ENCODE results near the gene SLIT1.

Gene SLIT1

GRCh38 chr10:97127509-97127908 is 58.2 kb downstream of the SLIT1 start:
- TF ChIP-seq POLR2AphosphoS5 (IDR thresholded peaks at IDR 0.05; ENCODE audit: low read depth, low read length) (no peak), TAF1 (IDR thresholded peaks at IDR 0.05; ENCODE audit: borderline replicate concordance, insufficient read depth, low read length) (no peak)
- TF ChIP-seq, protein P1, sequence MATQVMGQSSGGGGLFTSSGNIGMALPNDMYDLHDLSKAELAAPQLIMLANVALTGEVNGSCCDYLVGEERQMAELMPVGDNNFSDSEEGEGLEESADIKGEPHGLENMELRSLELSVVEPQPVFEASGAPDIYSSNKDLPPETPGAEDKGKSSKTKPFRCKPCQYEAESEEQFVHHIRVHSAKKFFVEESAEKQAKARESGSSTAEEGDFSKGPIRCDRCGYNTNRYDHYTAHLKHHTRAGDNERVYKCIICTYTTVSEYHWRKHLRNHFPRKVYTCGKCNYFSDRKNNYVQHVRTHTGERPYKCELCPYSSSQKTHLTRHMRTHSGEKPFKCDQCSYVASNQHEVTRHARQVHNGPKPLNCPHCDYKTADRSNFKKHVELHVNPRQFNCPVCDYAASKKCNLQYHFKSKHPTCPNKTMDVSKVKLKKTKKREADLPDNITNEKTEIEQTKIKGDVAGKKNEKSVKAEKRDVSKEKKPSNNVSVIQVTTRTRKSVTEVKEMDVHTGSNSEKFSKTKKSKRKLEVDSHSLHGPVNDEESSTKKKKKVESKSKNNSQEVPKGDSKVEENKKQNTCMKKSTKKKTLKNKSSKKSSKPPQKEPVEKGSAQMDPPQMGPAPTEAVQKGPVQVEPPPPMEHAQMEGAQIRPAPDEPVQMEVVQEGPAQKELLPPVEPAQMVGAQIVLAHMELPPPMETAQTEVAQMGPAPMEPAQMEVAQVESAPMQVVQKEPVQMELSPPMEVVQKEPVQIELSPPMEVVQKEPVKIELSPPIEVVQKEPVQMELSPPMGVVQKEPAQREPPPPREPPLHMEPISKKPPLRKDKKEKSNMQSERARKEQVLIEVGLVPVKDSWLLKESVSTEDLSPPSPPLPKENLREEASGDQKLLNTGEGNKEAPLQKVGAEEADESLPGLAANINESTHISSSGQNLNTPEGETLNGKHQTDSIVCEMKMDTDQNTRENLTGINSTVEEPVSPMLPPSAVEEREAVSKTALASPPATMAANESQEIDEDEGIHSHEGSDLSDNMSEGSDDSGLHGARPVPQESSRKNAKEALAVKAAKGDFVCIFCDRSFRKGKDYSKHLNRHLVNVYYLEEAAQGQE (IDR thresholded peaks at IDR 0.05; ENCODE audit: insufficient read depth in 1 of 2, low read depth in 2 of 2, low read length in 2 of 2) = no peak

GRCh38 chr10:97124211-97124610 is 61.5 kb downstream of the SLIT1 start:
- TF ChIP-seq SIN3A (IDR thresholded peaks at IDR 0.05; ENCODE audit: borderline replicate concordance, insufficient read depth, low read length) = no peak
- TF ChIP-seq FOXP2 (optimal IDR thresholded peaks at IDR 0.05; ENCODE audit: borderline replicate concordance, extremely low read depth, extremely low read length, insufficient read depth) = no peak
- TF ChIP-seq, protein P1 (IDR thresholded peaks at IDR 0.05; ENCODE audit: insufficient read depth in 1 of 2, low read depth in 2 of 2, low read length in 2 of 2) = no peak
- no peak for TF ChIP-seq POLR2AphosphoS5 (IDR thresholded peaks at IDR 0.05; ENCODE audit: low read depth, low read length)
- no peak for TF ChIP-seq TAF1 (IDR thresholded peaks at IDR 0.05; ENCODE audit: borderline replicate concordance, insufficient read depth, low read length)

DNA sequence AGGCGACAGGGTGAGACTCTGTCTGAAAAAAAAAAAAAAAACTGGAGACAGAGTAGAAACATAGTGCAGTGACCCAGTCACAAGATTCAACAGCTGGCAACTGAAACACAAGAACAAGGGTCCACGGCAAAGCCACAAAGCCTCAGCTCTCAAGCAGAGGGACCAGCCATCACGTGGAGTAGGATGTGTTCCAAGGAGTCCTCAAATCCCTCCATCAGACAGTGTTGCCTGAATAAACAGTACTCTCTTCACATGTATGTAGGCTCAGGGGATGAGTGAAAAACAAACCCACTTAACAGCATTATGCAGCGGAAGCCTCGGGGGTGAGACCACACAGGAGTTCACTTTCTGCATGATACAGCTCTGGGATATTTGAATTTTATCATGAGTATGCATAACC is 62.0 kb downstream of the SLIT1 start:
- TF ChIP-seq TAF1 (IDR thresholded peaks at IDR 0.05; ENCODE audit: borderline replicate concordance, insufficient read depth, low read length) = no peak
- no peak for TF ChIP-seq POLR2AphosphoS5 (IDR thresholded peaks at IDR 0.05; ENCODE audit: low read depth, low read length)
- no peak for TF ChIP-seq FOXP2 (optimal IDR thresholded peaks at IDR 0.05; ENCODE audit: borderline replicate concordance, extremely low read depth, extremely low read length, insufficient read depth)
- TF ChIP-seq, protein P1 (IDR thresholded peaks at IDR 0.05; ENCODE audit: insufficient read depth in 1 of 2, low read depth in 2 of 2, low read length in 2 of 2) = no peak
- TF ChIP-seq SIN3A (IDR thresholded peaks at IDR 0.05; ENCODE audit: borderline replicate concordance, insufficient read depth, low read length) = no peak

DNA sequence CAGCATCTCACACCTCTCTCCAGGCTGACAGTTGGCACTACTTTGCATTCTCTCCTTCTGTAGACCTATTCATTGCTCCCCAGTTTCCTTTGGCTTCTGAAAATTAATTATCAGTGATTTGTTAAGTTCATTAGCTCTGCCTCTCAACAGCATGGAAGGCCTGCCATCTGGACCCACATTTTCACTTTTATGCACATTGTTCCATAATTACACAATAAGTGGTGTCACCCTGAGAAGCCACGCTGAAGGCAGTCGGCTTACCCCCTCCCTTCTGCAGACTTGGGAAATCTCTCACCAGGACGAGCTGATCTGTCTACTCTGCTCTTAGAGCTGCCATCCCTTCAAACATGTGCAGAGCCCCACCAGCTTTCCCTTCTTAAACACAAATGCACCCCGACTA is 64.7 kb downstream of the SLIT1 start:
- TF ChIP-seq TAF1 (IDR thresholded peaks at IDR 0.05; ENCODE audit: borderline replicate concordance, insufficient read depth, low read length) (no peak), SIN3A (IDR thresholded peaks at IDR 0.05; ENCODE audit: borderline replicate concordance, insufficient read depth, low read length) (no peak), FOXP2 (optimal IDR thresholded peaks at IDR 0.05; ENCODE audit: borderline replicate concordance, extremely low read depth, extremely low read length, insufficient read depth) (no peak), POLR2AphosphoS5 (IDR thresholded peaks at IDR 0.05; ENCODE audit: low read depth, low read length) (no peak)
- TF ChIP-seq, protein P1 (IDR thresholded peaks at IDR 0.05; ENCODE audit: insufficient read depth in 1 of 2, low read depth in 2 of 2, low read length in 2 of 2) = no peak

DNA sequence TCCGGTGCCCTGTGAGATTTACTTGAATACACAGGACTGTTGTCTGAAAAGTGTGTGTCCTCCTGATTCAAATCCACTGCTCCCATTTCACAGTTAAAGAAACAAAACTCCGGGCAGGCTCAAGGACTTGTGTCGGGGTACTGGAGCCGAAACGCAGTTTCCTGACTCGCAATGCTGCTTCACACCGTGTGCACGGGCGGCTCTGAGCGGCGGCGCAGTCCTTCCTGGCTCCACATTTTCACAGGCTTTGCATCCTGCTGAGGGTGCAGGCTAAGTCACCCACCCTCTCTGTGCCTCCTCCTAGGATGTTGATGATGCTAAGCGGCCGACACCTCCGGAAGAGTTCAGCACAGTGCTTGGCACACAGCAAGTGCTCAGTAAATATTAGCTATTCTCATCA is 65.4 kb downstream of the SLIT1 start:
- TF ChIP-seq TAF1 (IDR thresholded peaks at IDR 0.05; ENCODE audit: borderline replicate concordance, insufficient read depth, low read length) = no peak
